Measurements from ENCODE around the gene ERC2. TPM values are rescaled to one million over a fixed set of nuclear protein-coding genes. Genes with fewer than 3 reads are reported as not detected.
"Not testable (repeated sequence)": the region's sequence is repeated elsewhere in the genome, so short reads cannot be mapped to it uniquely, and the experiment has no call there.

ERC2 gene
- polyA plus RNA-seq, 2 of the 4 experiments (the other 2 are of a cell fraction): 0.16 TPM; not detected in 1

DNA sequence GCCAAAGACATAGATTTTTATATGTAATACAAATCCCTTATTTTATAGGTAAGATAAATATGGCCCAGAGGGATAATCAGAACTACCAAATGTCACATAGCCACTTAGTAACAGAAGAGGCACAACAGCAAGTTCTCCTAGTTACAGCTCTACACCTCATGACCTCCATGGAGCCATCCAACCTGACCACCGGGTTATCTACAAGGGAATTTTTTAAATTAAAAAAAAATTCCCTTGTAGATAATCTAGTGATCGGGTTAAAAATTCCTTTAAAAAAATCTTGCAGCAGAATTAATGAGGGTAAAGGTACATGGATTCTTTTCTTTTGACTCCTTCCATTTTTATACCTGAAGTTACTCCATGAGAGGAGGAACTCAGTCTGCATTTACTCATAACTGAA lies 615.9 kb downstream of the ERC2 start (continued):
- TF ChIP-seq FOXS1 (CRISPR knock-in tag; IDR thresholded peaks at IDR 0.05): no peak
- TF ChIP-seq SREBF2 (IDR thresholded peaks at IDR 0.05): no peak

DNA sequence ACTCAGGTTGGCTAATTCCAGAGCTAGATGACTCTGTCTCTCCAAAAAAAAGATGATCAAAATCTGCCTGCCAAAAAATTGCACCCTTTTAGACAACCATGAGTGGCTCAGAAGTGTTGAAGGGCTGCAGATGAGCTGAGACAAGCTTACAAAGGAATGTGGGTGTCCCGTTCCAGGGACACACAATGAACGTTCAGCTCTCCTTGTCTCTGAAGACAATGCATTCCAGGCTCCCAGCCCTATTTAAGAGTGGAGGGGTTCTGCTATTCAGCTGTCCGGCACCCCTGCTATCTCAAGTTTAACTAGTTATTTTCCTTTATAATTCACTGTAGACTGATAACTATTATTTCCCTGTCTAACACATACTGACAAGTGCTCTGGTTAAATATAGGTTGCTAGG lies 626.1 kb downstream of the ERC2 start:
- DNase-seq (ENCODE audit: low read depth in 1 of 2, low spot score in 1 of 2): no peak
- ChIA-PET CTCF (no interaction called here), POLR2A (no interaction called here)
- no peak for FAIRE-seq
- no peak overlapping the region for H3K4me2 ChIP-seq
- no peaks in the 10 kb centered on the region for H3K4me1 ChIP-seq
- TF ChIP-seq HOXB5 (CRISPR knock-in tag; IDR thresholded peaks at IDR 0.05) (no peak), CHD4 (IDR thresholded peaks at IDR 0.05; ENCODE audit: borderline replicate concordance) (no peak), BHLHE40 (IDR thresholded peaks at IDR 0.05; ENCODE audit: low read depth, low read length) (no peak), MAFK (IDR thresholded peaks at IDR 0.05; ENCODE audit: partially characterized antibody) (no peak), CBX8 (IDR thresholded peaks at IDR 0.05) (no peak), EHF (CRISPR knock-in tag; IDR thresholded peaks at IDR 0.05) (no peak), KDM5A (IDR thresholded peaks at IDR 0.05) (no peak), CEBPB (IDR thresholded peaks at IDR 0.05) (no peak), TFCP2L1 (CRISPR knock-in tag; IDR thresholded peaks at IDR 0.05) (no peak), ZFP36 (IDR thresholded peaks at IDR 0.05; ENCODE audit: borderline replicate concordance, partially characterized antibody) (no peak), POLR2A (IDR thresholded peaks at IDR 0.05; ENCODE audit: low read length) (no peak), JUNB (IDR thresholded peaks at IDR 0.05) (no peak), NR3C1 (IDR thresholded peaks at IDR 0.05) (no peak)
- TF ChIP-seq, protein P1, sequence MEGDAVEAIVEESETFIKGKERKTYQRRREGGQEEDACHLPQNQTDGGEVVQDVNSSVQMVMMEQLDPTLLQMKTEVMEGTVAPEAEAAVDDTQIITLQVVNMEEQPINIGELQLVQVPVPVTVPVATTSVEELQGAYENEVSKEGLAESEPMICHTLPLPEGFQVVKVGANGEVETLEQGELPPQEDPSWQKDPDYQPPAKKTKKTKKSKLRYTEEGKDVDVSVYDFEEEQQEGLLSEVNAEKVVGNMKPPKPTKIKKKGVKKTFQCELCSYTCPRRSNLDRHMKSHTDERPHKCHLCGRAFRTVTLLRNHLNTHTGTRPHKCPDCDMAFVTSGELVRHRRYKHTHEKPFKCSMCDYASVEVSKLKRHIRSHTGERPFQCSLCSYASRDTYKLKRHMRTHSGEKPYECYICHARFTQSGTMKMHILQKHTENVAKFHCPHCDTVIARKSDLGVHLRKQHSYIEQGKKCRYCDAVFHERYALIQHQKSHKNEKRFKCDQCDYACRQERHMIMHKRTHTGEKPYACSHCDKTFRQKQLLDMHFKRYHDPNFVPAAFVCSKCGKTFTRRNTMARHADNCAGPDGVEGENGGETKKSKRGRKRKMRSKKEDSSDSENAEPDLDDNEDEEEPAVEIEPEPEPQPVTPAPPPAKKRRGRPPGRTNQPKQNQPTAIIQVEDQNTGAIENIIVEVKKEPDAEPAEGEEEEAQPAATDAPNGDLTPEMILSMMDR (IDR thresholded peaks at IDR 0.05): no peak
- TF ChIP-seq, protein P2, sequence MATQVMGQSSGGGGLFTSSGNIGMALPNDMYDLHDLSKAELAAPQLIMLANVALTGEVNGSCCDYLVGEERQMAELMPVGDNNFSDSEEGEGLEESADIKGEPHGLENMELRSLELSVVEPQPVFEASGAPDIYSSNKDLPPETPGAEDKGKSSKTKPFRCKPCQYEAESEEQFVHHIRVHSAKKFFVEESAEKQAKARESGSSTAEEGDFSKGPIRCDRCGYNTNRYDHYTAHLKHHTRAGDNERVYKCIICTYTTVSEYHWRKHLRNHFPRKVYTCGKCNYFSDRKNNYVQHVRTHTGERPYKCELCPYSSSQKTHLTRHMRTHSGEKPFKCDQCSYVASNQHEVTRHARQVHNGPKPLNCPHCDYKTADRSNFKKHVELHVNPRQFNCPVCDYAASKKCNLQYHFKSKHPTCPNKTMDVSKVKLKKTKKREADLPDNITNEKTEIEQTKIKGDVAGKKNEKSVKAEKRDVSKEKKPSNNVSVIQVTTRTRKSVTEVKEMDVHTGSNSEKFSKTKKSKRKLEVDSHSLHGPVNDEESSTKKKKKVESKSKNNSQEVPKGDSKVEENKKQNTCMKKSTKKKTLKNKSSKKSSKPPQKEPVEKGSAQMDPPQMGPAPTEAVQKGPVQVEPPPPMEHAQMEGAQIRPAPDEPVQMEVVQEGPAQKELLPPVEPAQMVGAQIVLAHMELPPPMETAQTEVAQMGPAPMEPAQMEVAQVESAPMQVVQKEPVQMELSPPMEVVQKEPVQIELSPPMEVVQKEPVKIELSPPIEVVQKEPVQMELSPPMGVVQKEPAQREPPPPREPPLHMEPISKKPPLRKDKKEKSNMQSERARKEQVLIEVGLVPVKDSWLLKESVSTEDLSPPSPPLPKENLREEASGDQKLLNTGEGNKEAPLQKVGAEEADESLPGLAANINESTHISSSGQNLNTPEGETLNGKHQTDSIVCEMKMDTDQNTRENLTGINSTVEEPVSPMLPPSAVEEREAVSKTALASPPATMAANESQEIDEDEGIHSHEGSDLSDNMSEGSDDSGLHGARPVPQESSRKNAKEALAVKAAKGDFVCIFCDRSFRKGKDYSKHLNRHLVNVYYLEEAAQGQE (IDR thresholded peaks at IDR 0.05): no peak
- no peaks in the 10 kb centered on the region for H3K9me3 ChIP-seq
- no peak for ATAC-seq
- 24% methylated on average over 3 of the region's 3 CpGs for WGBS (ENCODE audit: missing lambda C conversion rate)
- no peak overlapping the region for H3K4me3 ChIP-seq
- H3K27ac ChIP-seq: no peak overlapping the region

DNA sequence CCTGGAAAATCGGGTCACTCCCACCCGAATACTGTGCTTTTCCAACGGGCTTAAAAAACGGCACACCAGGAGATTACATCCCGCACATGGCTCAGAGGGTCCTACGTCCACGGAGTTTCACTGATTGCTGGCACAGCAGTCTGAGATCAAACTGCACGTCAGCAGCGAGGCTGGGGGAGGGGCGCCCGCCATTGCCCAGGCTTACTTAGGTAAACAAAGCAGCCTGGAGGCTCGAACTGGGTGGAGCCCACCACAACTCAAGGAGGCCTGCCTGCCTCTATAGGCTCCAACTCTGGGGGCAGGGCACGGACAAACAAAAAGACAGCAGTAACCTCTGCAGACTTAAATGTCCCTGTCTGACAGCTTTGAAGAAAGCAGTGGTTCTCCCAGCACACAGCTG lies 636.4 kb downstream of the ERC2 start:
- H3K4me2 ChIP-seq; DNase-seq (ENCODE audit: low read depth in 1 of 2, low spot score in 1 of 2); CTCF ChIA-PET; H3K4me1 ChIP-seq; H3K27ac ChIP-seq; POLR2A ChIA-PET; ATAC-seq; FAIRE-seq; H3K9me3 ChIP-seq; H3K4me3 ChIP-seq: not testable (repeated sequence)
- 0% methylated on average over 1 of the region's 13 CpGs for WGBS (ENCODE audit: missing lambda C conversion rate)

DNA sequence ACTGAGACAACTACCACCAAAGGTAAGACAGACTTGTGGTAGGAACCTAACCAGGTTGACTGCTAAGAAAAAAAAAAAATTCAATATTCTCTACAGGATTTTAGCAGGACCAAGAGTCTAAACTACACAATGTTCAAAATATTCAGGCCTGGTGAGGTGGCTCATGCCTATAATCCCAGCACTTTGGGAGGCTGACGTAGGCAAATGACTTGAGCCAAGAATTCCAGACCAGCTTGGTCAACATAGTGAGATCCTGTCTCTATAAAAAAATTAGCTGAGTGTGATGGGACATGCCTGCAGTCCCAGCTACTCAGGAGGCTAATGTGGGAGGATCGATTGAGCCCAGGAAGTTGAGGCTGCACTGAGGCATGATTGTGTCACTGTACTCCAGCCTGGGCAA lies 639.6 kb downstream of the ERC2 start:
- TF ChIP-seq NR3C1 (IDR thresholded peaks at IDR 0.05) (no peak), SREBF2 (IDR thresholded peaks at IDR 0.05) (no peak), TFCP2L1 (CRISPR knock-in tag; IDR thresholded peaks at IDR 0.05) (no peak)
- TF ChIP-seq, protein P3, sequence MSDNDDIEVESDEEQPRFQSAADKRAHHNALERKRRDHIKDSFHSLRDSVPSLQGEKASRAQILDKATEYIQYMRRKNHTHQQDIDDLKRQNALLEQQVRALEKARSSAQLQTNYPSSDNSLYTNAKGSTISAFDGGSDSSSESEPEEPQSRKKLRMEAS (IDR thresholded peaks at IDR 0.05): no peak
- FAIRE-seq: no peak
- DNase-seq (ENCODE audit: low read depth in 1 of 2, low spot score in 1 of 2): no peak
- Histone ChIP-seq H3K4me2 (no peak overlapping the region), H3K4me1 (no peaks in the 10 kb centered on the region), H3K9me3 (no peaks in the 10 kb centered on the region), H3K4me3 (no peak overlapping the region), H3K27ac (no peak overlapping the region)
- ChIA-PET POLR2A (no interaction called here), CTCF (no interaction called here)
- WGBS (ENCODE audit: missing lambda C conversion rate): 25% methylated on average over 2 of the region's 2 CpGs
- no peak for ATAC-seq
